T-cell (primary cell): ENCODE measurements around the gene AP5Z1. TPM values are rescaled to one million over a fixed set of nuclear protein-coding genes. Genes with fewer than 3 reads are reported as not detected.
A peak's percentile ranks its signal among the peaks of the same experiment; 100 is the strongest.

Experiments used
- ATAC-seq, 4 experiments: fragments of 200-7000 bp in 3 of 4; fragments of 150-1000 bp in 1 of 4; cut with Tn5 transposase; replicated peaks in 1 of 4; 1 replicate in 3 of 4; 2 replicates in 1 of 4; pipeline ENCODE4 v1.10.0; 2021; ENCODE audit warnings: moderate library complexity in 3 of 4, mild to moderate bottlenecking in 2 of 4, moderate number of reproducible peaks in 1 of 4
- CTCF ChIA-PET, 2 donors: fragments of 300-600 bp; sonication (Branson Sonifier 250); formaldehyde crosslinking; loops; one replicate each; lab custom pipeline; 2022; ENCODE audit warnings: antibody characterized with exemption in 2 of 2; lab: Charles Lee
- POLR2A ChIA-PET, 2 donors: fragments of 300-600 bp; sonication (Branson Sonifier 250); formaldehyde crosslinking; loops; one replicate each; lab custom pipeline; 2022; ENCODE audit warnings: antibody characterized with exemption in 2 of 2; lab: Charles Lee
- DNase-seq, 35 experiments: peaks; one replicate each; pipeline versions ENCODE4 v3.0.0 to v3.0.0-alpha.2; 2013 to 2023
- H3K27ac ChIP-seq: one replicate; pipeline ENCODE4 v1.5.1; 2013; ENCODE audit warnings: low read length
- H3K27me3 ChIP-seq, 2 experiments: replicated peaks in 1 of 2; 1 replicate in 1 of 2; 2 replicates in 1 of 2; pipeline versions ENCODE4 v1.6.1 to v1.7.0; 2013; ENCODE audit warnings: low read length in 1 of 2, mixed read lengths in 1 of 2; ENCODE audit not compliant: control insufficient read depth in 2 of 2, insufficient read depth in 2 of 2; ENCODE audit errors: extremely low read depth in 1 of 2
- H3K36me3 ChIP-seq, 2 donors: 1 replicate in 1 of 2; 2 replicates in 1 of 2; pipeline versions ENCODE4 v1.6.1 to v1.7.0; 2013; ENCODE audit warnings: low read length in 1 of 2; ENCODE audit not compliant: control insufficient read depth in 2 of 2, insufficient read depth in 1 of 2; ENCODE audit errors: extremely low read depth in 1 of 2
- H3K4me1 ChIP-seq, 2 experiments: 1 replicate in 1 of 2; 2 replicates in 1 of 2; pipeline versions ENCODE4 v1.6.1 to v1.7.0; 2013; ENCODE audit warnings: low read length in 2 of 2, mixed read lengths in 1 of 2; ENCODE audit not compliant: insufficient read depth in 2 of 2, control insufficient read depth in 1 of 2; ENCODE audit errors: extremely low read depth in 1 of 2
- H3K4me3 ChIP-seq, 2 donors: 1 replicate in 1 of 2; 2 replicates in 1 of 2; pipeline versions ENCODE4 v1.5.1 to v1.7.0; 2013; ENCODE audit warnings: mild to moderate bottlenecking in 2 of 2, low read length in 1 of 2, moderate library complexity in 1 of 2; ENCODE audit not compliant: control insufficient read depth in 1 of 2; ENCODE audit errors: extremely low read depth in 1 of 2
- H3K9me3 ChIP-seq: 2 replicates; pipeline ENCODE4 v1.7.0; 2013
- H3K27ac Mint-ChIP-seq, 2 donors: one replicate each; pipeline ENCODE4 v1.8.0; 2020 to 2021; ENCODE audit warnings: mild to moderate bottlenecking in 2 of 2, mixed read lengths in 2 of 2
- H3K27me3 Mint-ChIP-seq, 2 donors: one replicate each; pipeline ENCODE4 v1.8.0; 2021 to 2022; ENCODE audit warnings: mixed read lengths in 2 of 2
- H3K36me3 Mint-ChIP-seq: one replicate; pipeline ENCODE4 v1.8.0; 2021; ENCODE audit warnings: mixed read lengths
- H3K4me1 Mint-ChIP-seq, 3 donors: one replicate each; pipeline ENCODE4 v1.8.0; 2020 to 2022; ENCODE audit warnings: mixed read lengths in 3 of 3, mild to moderate bottlenecking in 1 of 3
- H3K4me3 Mint-ChIP-seq, 3 donors: one replicate each; pipeline ENCODE4 v1.8.0; 2020 to 2022; ENCODE audit warnings: mild to moderate bottlenecking in 3 of 3, mixed read lengths in 3 of 3, moderate library complexity in 3 of 3
- H3K9me3 Mint-ChIP-seq, 3 donors: one replicate each; pipeline ENCODE4 v1.8.0; 2020 to 2022; ENCODE audit warnings: mixed read lengths in 3 of 3
- WGBS: methylation state at CpG from one replicate; pipeline ENCODE4 v1.1.5; 2013; ENCODE audit warnings: missing lambda C conversion rate; ENCODE audit not compliant: insufficient coverage; 5-methylcytosine and 5-hydroxymethylcytosine counted together
- total RNA-seq, 35 experiments: library from RNA in 6 of 35; stranded (reverse) in 6 of 35; fragments of 120-200 nt in 1 of 35; gene quantifications; one replicate each; pipeline versions ENCODE4 v1.2.1 to v1.2.4 and lab custom pipeline; 2013 to 2026

AP5Z1 gene
- total RNA-seq, 5 donors from 2014 or later (not counting 1 experiment from before 2014, with no cell fraction given): 93.6 to 126 (median 110) TPM

DNA sequence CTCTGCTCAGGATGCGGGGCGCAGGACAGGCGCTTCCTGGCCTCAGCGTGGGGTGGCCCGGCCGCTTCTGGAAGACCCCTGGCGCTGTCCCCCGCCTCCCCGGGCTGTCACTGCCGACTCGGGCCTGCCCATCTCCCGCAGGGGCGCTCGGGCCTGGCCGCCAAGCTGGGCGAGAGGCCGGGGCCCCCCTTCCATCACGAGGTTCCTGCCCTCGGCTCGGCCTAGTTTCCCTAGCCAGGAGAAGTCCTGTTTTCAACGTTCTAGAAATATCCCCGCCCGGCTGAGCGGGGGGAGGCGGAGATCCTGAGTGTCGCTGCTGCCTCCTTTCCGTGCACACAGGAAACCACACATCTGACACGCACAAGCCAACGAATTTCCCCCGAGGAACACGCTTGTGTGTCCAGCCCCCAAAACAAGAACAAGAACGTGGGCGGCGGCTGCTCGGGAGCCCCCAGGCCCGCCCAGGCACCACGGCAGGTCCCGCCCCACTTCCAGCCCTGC lies 33.7 kb downstream of the AP5Z1 start:
- H3K27me3 Mint-ChIP-seq: peaks cover 4 to 37% of the 10 kb centered on the region in 2 donors
- 4% methylated on average over 31 of the region's 38 CpGs for WGBS
- H3K9me3 Mint-ChIP-seq: no peaks in the 10 kb centered on the region
- peaks cover 0 to 53% of the 10 kb centered on the region in 2 experiments for H3K27me3 ChIP-seq
- peak overlapping the region; percentile 61 to 76 (median 71) for H3K4me3 Mint-ChIP-seq
- ATAC-seq (peak; percentile 60 to 86 (median 65)), DNase-seq (peak in 25 of 35 experiments; percentile 12 to 57 (median 32))
- H3K36me3 Mint-ChIP-seq: no peaks in the 10 kb centered on the region
- peaks cover 0 to 10% (median 9%) of the 10 kb centered on the region in 3 donors for H3K4me1 Mint-ChIP-seq
- peaks cover 0 to 20% of the 10 kb centered on the region in 2 experiments for H3K4me1 ChIP-seq
- no peak overlapping the region for H3K27ac ChIP-seq
- peak overlapping the region; percentile 37 to 70 for H3K4me3 ChIP-seq
- POLR2A ChIA-PET: no interaction called here
- no peaks in the 10 kb centered on the region for H3K9me3 ChIP-seq
- CTCF ChIA-PET: interaction anchor here (0.6 to 1.0 kb wide), 2 partner anchors 10 to 11 kb away, joined by 3 to 4 read pairs; no protein-coding TSS in a partner anchor
- H3K36me3 ChIP-seq: no peaks in the 10 kb centered on the region
- H3K27ac Mint-ChIP-seq: peak overlapping the region in 1 of 2 donors; percentile 34

- H3K4me1 ChIP-seq: peaks cover 0 to 21% of the 10 kb centered on the region in 2 experiments
- H3K9me3 ChIP-seq: no peaks in the 10 kb centered on the region
- H3K27me3 ChIP-seq: peaks cover 0 to 58% of the 10 kb centered on the region in 2 experiments
- Mint-ChIP-seq H3K4me1 (peaks cover 0 to 10% (median 9%) of the 10 kb centered on the region in 3 donors), H3K27me3 (peaks cover 4 to 40% of the 10 kb centered on the region in 2 donors), H3K27ac (no peak overlapping the region), H3K36me3 (no peaks in the 10 kb centered on the region), H3K9me3 (no peaks in the 10 kb centered on the region), H3K4me3 (peak overlapping the region in 2 of 3 donors; percentile 24 to 76)
- H3K36me3 ChIP-seq: no peaks in the 10 kb centered on the region
- H3K4me3 ChIP-seq: peak overlapping the region; percentile 37 to 70
- ChIA-PET CTCF (interaction anchor here (0.6 to 1.0 kb wide), 2 partner anchors 9 to 11 kb away, joined by 3 to 4 read pairs; no protein-coding TSS in a partner anchor), POLR2A (no interaction called here)
- ATAC-seq (no peak), DNase-seq (no peak)
- 64% methylated on average over 6 of the region's 14 CpGs for WGBS
- H3K27ac ChIP-seq: no peak overlapping the region
These were observed 34.2 kb downstream of the AP5Z1 start for GRCh38 chr7:4809666-4810065.

GRCh38 chr7:4814433-4814832 lies 39.0 kb downstream of the AP5Z1 start:
- Histone ChIP-seq H3K9me3 (no peaks in the 10 kb centered on the region), H3K4me1 (peaks cover 0 to 15% of the 10 kb centered on the region in 2 experiments), H3K27ac (no peak overlapping the region), H3K27me3 (peaks cover 0 to 88% of the 10 kb centered on the region in 2 experiments), H3K4me3 (no peak overlapping the region), H3K36me3 (no peaks in the 10 kb centered on the region)
- Mint-ChIP-seq H3K36me3 (no peaks in the 10 kb centered on the region), H3K27ac (no peak overlapping the region), H3K9me3 (no peaks in the 10 kb centered on the region), H3K27me3 (peaks cover 0 to 39% of the 10 kb centered on the region in 2 donors), H3K4me3 (no peak overlapping the region), H3K4me1 (peaks cover 0 to 7% (median 6%) of the 10 kb centered on the region in 3 donors)
- ATAC-seq: no peak
- CTCF ChIA-PET: interaction anchor here in 1 of 2 donors (0.5 kb wide), 1 partner anchor 93 kb away, joined by 8 read pairs; no protein-coding TSS in a partner anchor
- DNase-seq: no peak
- 20% methylated on average over 11 of the region's 14 CpGs for WGBS
- POLR2A ChIA-PET: no interaction called here

DNA sequence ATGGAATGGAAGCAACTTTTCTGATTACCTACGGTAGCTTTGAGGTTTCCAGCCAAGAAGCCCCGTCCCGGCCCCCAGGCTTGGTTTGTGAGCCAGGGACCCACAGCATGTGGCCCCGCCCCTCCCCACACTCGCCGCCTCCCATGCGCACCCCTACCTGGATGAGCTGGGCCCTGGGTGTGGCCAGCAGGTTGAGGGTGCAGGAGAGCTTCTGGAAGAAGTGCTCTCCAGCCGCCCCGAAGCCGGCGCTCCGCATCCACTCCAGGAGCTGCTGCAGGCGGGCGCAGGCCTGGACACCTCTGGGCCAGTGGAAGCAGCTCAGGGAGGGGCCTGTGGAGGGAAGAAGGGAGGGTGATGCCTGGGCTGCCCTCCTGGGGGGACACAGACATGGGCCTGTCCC lies 39.7 kb downstream of the AP5Z1 start:
- CTCF ChIA-PET: interaction anchor here in 1 of 2 donors (0.5 kb wide), 1 partner anchor 94 kb away, joined by 8 read pairs; no protein-coding TSS in a partner anchor
- Mint-ChIP-seq H3K27ac (no peak overlapping the region), H3K27me3 (peaks cover 0 to 40% of the 10 kb centered on the region in 2 donors), H3K4me1 (peaks cover 0 to 4% (median 4%) of the 10 kb centered on the region in 3 donors), H3K4me3 (no peak overlapping the region), H3K9me3 (no peaks in the 10 kb centered on the region), H3K36me3 (no peaks in the 10 kb centered on the region)
- peaks cover 0 to 87% of the 10 kb centered on the region in 2 experiments for H3K27me3 ChIP-seq
- no peaks in the 10 kb centered on the region for H3K36me3 ChIP-seq
- no peaks in the 10 kb centered on the region for H3K9me3 ChIP-seq
- POLR2A ChIA-PET: interaction anchor here in 1 of 2 donors (0.6 kb wide), 1 partner anchor 269 kb away, joined by 11 read pairs; no protein-coding TSS in a partner anchor
- DNase-seq (no peak), ATAC-seq (no peak)
- peaks cover 0 to 8% of the 10 kb centered on the region in 2 experiments for H3K4me1 ChIP-seq
- H3K4me3 ChIP-seq: no peak overlapping the region
- H3K27ac ChIP-seq: no peak overlapping the region
- 99% methylated on average over 11 of the region's 14 CpGs for WGBS

DNA sequence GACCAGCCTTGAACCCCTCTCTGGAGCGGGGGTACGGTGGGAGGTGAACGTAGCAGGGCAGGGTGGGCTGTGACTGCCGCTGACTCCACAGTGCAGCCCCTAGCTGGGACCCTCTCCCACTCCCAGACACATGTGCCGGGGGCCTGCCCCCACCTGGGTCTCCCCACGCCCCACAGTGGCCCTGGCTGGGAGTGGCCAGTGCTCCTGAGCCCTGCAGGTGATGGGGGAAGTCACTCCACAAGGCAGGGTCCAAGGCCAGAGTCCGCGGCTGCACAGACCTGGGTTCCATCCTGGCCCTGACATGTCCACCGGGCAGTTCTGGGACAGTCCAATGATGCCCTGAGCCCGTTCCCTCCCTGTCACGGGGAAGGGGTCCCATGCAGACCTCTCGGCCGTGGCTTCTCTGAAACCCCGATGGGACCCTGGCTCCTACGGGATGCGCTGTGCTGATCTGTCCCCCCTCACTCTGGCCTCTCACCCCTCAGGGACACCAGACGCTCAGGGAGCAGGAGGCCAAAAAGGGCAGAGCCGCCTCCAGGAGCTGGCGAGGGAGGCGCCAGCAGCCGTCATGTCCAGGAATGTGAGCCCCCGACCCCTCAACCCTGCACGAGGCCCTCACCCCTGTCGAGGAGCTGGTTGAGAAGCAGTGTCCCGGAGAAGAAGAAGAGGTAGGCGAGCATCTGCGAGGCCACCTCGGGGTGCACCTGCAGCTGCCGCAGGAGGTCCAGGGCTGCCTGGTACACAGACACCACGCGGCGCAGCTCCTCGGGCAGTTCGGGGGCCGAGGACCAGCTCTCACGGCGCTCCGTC lies 40.4 kb downstream of the AP5Z1 start:
- no peak overlapping the region for H3K27ac ChIP-seq
- H3K36me3 ChIP-seq: no peaks in the 10 kb centered on the region
- H3K27me3 ChIP-seq: peaks cover 0 to 86% of the 10 kb centered on the region in 2 experiments
- H3K9me3 Mint-ChIP-seq: no peaks in the 10 kb centered on the region
- ChIA-PET POLR2A (interaction anchor here in 1 of 2 donors (0.6 kb wide), 1 partner anchor 269 kb away, joined by 11 read pairs; no protein-coding TSS in a partner anchor), CTCF (interaction anchor here in 1 of 2 donors (0.6 kb wide), 1 partner anchor 32 kb away, joined by 3 read pairs; no protein-coding TSS in a partner anchor)
- no peak for ATAC-seq
- no peaks in the 10 kb centered on the region for H3K4me1 Mint-ChIP-seq
- no peak overlapping the region for H3K4me3 Mint-ChIP-seq
- no peak overlapping the region for H3K27ac Mint-ChIP-seq
- peaks cover 0 to 4% of the 10 kb centered on the region in 2 experiments for H3K4me1 ChIP-seq
- peaks cover 0 to 37% of the 10 kb centered on the region in 2 donors for H3K27me3 Mint-ChIP-seq
- H3K4me3 ChIP-seq: no peak overlapping the region
- H3K9me3 ChIP-seq: no peaks in the 10 kb centered on the region
- no peak for DNase-seq
- no peaks in the 10 kb centered on the region for H3K36me3 Mint-ChIP-seq
- 96% methylated on average over 32 of the region's 38 CpGs for WGBS
